HG03108 (cell line): Measurements from ENCODE around the gene TNIK.
"Not testable (repeated sequence)": the region's sequence is repeated elsewhere in the genome, so short reads cannot be mapped to it uniquely, and the experiment has no call there.

Experiments
- ATAC-seq: cut with Tn5 transposase; IDR thresholded peaks from one replicate; pipeline ENCODE4 v1.9.1; 2021; ENCODE audit warnings: moderate library complexity; ENCODE audit not compliant: unreplicated experiment

The TNIK gene

DNA sequence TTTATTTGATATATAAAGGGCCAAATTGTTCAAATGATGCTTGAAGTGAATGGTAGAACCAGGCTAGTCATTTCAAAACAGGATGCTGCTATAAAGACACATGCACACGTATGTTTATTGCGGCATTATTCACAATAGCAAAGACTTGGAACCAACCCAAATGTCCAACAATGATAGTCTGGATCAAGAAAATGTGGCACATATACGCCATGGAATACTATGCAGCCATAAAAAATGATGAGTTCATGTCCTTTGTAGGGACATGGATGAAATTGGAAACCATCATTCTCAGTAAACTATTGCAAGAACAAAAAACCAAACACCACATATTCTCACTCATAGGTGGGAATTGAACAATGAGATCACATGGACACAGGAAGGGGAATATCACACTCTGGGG, 172.4 kb downstream of the TNIK start:
- not testable (repeated sequence) for ATAC-seq

DNA sequence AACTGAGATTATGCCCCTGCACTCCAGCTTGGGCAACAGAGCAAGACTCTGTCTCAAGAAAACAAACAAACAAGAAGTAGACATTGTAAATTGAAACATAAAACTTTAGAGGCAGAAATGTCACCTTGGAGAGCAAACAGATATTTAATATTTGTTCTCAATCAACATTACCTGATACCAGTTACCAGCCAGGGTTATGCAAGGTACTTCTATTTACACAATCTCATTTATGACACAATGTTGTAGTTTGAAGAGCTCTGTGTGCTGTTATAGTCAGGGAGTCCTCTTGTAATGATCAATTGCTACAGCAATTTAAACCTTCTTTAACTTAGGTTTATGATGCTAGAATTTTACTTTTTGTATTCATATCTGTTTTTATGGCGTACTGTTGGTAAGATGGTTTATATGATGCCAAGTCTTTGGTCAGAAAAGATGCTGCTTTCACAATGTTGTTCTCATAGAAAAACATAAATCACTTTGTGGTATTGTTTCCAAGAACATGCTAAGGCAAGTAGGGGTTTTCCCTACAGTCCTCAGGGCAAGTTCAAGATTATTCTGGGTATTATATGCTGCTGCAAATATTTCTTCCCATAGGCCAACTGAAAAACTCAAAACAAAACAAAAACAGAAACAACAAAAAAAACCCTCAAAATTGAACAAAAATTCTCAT, 173.5 kb downstream of the TNIK start:
- peak; percentile 47 for ATAC-seq

DNA sequence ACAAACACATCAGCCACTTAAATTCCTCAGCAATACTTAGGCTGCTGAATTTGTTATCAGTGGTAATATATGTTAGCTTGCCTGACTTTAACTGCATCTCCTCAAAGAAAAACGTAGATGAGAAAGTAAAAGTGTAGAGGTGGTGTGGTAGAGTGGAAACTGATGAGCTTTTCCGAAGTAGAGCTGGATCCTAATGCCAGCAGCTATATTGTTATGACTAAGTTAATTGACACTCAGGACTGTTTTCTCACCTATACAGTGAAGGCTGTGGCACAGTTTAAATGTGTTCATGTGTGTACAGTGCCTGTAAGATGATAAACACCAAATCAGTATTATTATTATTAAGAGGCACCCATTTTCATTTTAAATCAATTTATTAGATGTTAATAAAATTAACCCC, 174.9 kb downstream of the TNIK start:
- no peak for ATAC-seq

DNA sequence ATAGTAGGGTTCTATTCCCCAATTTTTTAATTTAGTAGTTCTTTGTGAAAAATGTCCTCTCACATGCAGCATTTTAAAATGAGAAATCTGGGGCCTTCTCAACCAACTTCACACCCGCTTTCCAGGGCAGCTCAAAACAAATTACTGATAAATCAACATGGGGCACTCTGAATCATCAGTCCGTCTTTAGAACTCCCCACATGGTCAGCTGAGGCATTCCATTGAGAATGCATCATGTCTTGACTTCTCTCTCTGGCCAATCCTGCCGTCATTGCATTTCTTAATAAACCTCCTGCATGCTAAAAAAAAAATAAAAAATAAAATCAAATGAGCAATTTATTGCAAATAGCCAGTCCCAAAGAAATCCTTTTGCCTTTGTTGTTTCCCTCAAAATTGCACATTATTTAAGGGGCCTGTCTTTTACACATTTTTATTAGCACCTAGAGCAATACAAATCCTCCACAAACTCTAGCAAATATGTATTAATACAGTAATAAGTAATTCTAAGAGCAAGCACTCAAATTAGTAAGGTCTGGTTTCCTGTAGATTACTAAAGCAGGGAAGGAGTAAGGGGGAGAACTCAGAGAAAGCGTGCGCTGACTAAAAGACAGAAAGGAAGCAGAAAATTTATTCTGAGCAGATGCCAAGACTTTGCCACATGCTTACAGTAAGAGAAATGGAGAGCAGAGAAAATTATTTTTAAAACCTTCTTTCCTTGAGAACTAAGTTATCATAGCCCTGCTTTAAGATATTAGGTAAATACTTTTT, 175.7 kb downstream of the TNIK start:
- peak; percentile 51 for ATAC-seq

DNA sequence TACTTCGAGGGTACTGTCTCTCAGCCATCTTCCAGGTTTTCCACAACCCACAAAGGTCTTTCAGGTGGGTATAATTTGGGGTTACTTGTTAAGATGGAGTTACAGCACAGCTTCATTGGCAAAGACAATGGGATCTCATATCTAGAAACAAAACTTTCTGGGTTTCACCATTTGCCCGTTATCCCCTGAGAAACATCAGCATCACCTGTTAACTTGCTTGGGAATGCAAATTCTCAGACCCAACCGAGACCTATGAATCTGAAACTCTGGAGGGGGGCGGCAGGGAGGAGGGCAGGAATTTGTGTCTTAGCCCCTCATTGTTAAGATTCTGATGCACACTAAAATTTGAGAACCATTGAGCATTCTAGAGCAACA, 176.4 kb downstream of the TNIK start:
- ATAC-seq: no peak

DNA sequence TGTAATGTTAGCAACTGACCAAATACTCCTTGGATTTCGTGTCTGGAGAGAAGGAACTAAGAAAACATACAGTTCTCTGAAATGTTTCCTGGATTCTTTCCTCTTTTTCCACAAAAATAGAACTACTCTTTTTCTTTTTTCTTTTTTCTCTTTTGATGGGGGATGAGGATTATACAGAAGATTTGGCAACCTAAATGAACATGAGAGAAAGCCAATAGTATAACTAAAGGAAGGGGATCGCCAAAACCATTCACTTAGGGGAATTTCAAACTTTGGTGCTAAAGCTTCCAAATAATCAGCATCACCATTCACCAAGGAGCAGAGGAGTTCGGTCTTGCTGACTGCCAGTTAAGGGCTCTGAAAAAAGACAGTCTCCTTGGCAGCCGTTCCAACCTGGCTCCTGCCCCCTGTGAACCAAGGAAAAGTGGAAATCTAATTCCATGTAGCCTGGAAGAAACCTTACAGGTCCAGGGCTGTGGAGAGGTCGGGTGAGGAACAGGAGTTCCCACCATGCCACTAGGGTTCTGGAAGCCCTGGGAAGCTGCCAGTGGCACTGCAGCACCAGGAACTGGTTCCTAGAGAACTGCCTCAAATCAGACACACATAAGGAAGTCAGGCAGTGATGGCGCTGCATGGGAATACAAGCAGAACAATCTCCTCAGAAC, 176.9 kb downstream of the TNIK start:
- ATAC-seq: no peak

DNA sequence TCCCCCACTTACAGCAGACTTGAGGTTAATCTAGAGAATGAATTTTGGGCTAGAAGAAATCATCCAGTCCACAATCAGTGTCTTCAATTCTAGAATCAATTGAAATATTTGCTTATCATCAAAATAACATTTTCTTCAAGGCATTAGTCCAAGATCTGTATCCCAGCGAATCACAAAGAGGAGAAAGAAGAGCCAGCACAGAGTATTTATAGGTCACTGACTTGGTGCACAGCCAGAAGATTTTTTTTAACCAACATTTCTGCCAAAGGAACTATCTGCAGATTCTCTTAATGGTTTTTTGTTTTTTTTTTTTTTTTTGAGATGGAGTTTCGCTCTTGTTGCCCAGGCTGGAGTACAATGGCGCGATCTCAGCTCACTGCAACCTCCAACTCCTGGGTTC, 178.2 kb downstream of the TNIK start:
- ATAC-seq: no peak

DNA sequence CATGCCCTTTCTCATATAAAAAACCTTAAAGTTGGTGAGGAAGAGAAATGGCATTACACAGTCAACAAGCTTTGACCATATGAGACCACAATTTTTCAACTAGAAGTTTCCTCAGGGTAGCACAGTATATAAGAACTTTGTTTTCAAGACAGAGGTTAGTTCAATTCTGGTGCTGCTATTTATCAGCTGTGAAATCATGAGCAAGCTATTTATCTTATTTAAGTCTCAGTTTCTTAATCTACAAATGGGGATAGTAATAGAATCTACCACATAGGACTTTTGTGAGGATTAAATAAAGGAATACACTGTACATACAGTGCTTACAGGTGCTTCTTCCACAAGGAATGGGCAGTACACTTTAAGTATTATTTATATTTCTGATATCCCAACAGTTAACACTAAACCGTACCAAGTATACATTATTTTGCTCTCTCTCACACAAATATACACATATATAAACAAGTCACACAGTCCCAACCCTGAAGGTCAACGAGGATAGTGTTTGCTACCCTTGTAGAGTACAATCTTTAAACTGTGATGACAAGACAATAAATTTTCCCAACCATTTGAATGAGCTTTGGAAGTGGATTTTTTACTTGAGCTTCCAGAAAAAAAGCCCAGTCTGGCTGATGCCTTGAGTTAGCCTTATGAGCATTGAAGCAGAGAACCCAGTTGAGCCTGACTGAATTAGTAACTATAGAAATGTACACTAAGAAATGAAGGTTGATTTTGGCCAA, 178.8 kb downstream of the TNIK start:
- ATAC-seq: no peak

DNA sequence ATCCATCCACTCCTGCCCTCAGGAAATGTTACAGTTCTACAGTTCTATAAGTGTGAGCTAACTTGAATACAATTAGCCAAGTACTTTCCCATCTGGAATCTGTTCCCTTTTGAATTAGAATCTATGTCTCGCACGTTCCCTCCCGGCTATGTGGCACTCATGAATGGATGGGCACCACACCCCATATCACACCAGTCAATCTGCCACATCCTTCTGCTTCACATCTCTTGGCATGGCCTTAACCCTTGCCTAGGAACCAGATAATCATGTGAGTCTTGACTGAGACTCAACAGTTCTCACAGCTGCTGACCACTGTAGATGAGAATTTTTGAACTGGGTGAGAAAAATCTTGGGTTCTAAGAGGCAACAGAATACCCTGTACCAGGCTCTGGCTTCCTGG, 180.2 kb downstream of the TNIK start:
- no peak for ATAC-seq

DNA sequence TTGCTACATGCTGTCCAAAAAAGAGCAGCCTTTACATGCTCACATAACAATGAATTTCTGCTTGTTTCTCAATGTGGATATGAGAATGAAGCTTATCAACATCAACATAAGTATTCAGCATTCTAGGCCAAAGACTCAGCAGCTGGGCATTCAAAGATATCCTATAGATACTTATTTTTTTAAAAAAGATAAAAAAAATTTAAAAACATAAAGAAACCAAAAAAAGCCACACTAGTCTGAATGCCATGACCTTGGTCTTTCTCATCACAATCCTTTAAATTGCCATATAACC, 182.0 kb downstream of the TNIK start:
- ATAC-seq: no peak

DNA sequence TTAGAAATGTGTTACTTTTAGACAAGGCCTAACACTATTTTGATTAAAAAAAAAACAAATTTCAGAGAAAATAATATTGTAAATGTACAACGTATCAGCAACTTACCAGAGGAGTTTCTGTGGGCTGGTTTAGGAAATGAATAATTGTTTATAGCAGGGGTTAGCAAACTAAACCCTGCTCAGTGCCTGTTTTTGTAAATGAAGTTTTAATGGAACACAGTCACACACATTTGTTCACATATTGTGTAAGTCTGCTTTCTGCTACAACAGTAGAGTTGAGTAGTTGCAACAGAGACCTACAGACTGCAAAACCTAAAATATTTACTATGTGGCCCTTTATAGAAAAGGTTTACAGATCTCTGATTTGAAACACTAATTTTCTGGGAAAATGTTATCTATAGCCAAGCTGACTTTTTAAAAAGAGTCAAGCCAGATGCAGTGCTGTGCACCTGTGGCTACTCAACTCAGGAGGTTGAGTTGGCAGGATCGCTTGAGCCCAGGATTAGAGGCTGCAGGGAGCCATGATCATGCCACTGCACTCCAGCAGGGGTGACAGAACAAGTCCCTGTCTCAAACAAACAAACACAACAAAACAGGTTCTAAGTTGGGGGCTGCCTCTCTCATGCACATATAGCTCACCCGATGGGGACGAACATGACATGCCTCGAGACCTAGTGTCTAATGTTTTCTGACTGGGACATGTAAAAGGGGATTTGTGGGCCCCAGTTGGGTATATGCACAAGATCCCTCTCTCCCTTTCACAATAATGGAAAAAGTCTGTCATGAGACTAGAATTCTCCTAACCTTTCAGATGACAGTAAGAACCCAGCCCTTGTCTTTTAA, 182.5 kb downstream of the TNIK start:
- no peak for ATAC-seq

DNA sequence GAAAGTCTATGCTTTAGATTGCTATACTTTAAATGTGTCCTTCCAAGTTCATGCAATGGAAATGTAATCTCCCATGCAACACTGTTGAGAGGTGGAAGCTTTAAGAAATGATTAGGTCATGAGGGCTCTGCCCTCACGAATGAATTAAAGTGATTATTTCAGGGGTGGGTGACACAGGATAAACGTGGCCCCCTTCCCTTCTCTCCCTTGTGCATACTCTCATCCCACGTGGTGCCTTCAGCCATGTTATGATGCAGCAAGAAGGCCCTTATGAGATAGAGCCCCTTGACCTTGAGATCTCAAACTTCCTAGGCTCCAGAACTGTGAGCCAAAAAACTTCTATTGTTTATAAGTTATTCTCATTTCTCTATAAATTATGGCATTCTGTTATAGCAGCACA, 183.3 kb downstream of the TNIK start:
- ATAC-seq: no peak

DNA sequence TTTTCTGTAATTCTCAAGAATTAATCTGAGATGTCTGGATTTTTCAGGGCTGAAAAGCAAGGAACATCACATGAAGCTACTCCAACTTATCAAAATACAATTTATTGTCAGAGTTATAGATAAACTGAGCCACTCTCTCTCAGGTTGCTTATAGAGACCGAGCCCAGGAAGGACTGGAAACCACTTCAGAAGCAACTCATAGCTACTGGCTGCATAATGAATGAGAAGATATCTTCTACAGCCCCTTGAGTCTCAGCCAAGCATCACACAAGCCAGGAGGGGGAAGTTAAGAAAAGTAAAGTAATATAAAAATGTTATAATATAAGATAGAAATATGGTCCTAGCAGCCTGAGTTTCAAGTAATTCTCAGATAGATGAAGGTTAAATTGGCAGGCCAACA, 186.0 kb downstream of the TNIK start:
- ATAC-seq: no peak

DNA sequence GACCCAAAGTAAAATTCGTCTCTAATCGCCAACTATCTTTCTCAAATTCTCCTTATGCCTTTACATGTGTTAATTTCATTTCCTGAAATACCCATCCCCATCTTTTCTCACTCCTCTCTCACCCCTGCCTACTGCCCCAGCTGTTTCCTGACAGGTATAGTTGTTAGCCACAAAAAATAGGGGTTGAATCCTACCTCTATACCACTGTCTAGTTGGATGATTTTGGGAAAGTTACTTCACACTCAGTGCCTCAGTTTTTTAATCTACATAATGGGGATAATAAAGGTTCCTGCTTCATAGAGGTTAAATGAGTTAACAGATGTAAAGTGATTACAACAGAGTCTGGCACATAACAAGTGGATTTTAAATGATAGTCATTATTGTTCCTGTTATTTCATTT, 189.7 kb downstream of the TNIK start:
- no peak for ATAC-seq

DNA sequence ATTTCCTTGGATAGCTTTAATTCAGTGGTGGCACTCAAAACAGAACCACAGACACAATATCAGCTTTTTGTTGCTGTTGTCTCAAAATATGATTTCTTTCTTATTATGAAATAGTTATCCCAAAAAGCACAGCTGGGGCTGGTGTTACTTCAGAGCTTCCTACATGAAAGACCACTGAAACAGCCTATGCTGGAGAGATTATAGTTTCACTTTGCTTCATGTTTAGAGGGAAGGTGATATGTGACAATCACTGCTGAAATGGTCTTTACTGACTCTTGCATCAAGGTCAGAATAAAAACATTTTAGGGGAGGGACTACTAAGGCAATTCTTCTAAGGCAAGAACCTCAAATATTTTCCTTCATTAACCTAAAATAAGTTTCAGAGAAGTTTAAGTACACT, 190.7 kb downstream of the TNIK start:
- ATAC-seq: no peak

DNA sequence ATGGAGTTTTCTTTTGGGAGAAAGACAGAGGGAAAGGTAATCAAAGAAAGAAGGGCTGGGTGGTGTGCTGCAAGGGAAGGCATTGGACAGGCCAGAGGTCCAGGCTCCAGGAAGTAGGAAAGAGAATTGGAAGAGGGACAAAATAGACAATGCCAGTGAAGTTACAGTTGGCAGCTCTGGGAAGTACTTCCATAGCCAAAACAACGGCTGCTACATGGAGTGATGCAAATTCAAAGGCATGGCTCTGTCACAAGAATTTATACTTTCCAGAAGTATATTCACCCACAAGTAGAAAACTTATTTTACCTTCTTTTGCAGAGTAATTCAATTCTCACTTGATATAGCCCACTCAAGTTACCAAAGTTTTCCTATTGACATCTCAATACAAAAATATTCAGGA, 191.5 kb downstream of the TNIK start:
- ATAC-seq: no peak

DNA sequence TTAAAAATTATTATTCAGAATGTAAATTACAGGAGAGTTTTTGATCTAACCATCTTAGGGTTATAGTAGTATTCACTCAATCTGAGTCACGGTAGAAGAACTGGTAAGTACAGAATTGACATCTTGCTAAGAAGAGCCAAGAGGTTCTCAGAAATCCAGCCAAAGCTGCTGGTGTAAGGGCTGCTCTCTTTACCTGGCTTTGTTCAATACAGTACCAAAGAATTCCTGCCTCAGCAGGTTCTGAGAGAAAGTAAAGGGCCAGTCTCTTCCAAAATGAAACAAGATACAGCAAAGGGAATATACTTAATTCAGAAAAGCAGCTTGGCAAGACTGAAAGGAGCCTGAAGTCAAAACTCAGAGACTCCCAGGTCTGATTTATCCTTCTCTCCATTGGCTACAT, 193.1 kb downstream of the TNIK start:
- no peak for ATAC-seq

DNA sequence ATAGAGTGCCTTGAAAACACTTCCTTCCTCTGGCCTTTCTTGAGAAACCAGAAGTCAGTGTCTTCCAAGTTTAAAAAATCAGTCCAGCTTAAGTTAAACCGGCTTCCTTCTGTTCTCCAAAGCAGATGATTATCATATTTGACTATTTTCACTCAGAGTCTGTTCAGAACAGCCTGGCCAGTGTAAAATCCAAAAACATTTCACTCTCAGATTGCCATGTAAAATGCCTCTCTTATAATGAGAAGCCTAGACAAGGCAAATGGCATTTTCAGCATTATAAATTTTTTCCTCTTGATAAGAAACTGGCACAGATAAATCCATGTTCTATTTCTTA, 193.5 kb downstream of the TNIK start:
- ATAC-seq: no peak

DNA sequence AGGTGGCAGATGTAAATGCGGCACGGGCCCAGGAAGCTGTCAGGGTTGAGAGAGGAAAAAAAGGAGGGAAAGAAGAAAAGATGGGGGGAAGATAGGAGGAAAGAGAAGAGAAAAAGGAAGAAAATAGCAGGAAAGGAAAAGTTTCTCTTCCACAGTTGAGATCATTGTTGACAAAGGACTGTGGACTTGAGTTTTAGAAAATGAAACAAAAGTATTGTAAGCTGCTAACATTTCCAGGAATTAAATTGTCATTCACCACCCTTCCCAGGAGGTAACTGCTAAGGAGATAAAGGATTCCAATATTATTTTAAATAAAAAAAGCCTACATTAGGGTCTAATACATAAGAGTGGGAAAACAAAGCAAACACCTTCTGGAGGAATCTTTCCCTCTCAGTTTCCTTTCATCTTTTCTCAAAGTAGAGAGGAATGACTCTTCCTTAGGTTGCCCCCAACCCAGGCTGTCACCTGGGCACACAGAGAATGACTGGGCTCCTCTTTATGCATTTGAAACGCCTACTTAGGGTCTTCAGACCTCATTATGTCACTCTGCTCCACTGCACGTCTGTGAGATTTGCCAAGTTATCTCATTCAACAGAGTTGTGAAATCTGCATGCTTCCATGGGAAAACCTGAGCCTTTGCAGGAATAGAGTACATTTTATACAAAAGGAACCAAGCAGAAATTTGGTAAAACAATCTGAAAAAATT, 194.0 kb downstream of the TNIK start:
- ATAC-seq: no peak

DNA sequence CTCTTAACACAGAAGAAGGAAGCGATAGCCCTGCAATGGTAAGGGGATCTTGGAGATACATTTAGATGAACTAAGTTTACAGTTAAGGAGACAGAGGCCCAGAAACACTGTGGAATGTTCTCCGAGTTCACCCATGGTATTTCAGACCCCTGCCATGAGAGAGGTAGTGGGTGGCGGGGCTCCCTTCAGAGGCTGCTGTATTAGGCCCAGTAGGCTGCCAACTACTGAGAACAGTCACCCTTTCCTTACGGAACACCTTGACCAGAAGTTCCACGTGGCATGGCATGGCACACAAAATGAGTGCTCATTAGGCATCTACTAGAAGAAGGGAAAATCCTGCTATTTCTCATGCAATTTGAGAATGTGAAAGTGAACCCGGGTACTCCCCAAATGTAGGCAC, 195.4 kb downstream of the TNIK start:
- ATAC-seq: no peak
